ENCODE results near the gene RFESD.

DNA sequence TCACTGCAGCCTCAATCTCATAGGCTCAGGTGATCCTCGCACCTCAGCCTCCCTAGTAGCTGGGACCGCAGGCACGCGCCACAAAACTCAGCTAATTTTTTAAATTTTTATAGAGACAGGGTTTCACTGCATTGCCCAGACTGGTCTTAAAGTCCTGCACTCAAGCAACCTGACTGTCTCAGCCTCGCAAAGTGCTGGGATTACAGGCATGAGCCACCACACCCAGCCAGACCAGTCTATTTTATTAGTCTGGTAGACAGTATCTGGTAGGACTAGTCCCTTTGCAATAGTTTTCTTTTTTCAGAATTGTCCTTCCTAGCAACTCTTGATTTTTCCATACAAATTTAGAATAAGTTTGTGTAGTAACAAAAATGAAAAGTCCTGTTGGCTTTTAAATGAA is 40.8 kb upstream of the RFESD start:
- TF ChIP-seq EZH2 (IDR thresholded peaks at IDR 0.05; ENCODE audit: borderline replicate concordance, low read length), result no peak
- TF ChIP-seq, protein P1, sequence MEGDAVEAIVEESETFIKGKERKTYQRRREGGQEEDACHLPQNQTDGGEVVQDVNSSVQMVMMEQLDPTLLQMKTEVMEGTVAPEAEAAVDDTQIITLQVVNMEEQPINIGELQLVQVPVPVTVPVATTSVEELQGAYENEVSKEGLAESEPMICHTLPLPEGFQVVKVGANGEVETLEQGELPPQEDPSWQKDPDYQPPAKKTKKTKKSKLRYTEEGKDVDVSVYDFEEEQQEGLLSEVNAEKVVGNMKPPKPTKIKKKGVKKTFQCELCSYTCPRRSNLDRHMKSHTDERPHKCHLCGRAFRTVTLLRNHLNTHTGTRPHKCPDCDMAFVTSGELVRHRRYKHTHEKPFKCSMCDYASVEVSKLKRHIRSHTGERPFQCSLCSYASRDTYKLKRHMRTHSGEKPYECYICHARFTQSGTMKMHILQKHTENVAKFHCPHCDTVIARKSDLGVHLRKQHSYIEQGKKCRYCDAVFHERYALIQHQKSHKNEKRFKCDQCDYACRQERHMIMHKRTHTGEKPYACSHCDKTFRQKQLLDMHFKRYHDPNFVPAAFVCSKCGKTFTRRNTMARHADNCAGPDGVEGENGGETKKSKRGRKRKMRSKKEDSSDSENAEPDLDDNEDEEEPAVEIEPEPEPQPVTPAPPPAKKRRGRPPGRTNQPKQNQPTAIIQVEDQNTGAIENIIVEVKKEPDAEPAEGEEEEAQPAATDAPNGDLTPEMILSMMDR (conservative IDR thresholded peaks at IDR 0.05 in 1 of 2, IDR thresholded peaks at IDR 0.05 in 1 of 2; ENCODE audit: extremely low read depth in 1 of 2, insufficient read depth in 1 of 2, low read depth in 1 of 2, low read length in 2 of 2), result no peak

Measured in mammary epithelial cell (primary cell).